ENCODE measurements around the gene RNU7-1.

DNA sequence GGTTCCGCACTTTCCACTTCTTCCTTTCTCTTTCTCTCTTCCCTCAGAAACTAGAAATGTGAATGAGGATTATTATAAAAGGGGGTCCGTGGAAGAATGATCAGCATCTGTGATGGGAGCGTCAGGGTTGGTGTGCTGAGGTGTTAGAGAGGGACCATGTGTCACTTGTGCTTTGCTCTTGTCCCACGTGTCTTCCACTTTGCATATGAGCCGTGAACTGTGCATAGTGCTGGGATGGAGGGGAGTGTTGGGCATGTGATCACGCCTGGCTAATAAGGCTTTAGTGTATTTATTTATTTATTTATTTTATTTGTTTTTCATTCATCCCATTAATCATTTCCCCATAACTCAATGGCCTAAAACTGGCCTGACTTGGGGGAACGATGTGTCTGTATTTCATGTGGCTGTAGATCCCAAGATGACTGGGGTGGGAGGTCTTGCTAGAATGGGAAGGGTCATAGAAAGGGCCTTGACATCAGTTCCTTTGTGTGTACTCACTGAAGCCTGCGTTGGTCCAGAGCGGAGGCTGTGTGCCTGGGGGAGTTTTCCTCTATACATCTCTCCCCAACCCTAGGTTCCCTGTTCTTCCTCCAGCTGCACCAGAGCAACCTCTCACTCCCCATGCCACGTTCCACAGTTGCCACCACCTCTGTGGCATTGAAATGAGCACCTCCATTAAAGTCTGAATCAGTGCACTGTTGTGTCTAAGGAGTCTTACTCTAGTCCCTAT is 20.4 kb upstream of the RNU7-1 start:
- TF ChIP-seq, protein P1, sequence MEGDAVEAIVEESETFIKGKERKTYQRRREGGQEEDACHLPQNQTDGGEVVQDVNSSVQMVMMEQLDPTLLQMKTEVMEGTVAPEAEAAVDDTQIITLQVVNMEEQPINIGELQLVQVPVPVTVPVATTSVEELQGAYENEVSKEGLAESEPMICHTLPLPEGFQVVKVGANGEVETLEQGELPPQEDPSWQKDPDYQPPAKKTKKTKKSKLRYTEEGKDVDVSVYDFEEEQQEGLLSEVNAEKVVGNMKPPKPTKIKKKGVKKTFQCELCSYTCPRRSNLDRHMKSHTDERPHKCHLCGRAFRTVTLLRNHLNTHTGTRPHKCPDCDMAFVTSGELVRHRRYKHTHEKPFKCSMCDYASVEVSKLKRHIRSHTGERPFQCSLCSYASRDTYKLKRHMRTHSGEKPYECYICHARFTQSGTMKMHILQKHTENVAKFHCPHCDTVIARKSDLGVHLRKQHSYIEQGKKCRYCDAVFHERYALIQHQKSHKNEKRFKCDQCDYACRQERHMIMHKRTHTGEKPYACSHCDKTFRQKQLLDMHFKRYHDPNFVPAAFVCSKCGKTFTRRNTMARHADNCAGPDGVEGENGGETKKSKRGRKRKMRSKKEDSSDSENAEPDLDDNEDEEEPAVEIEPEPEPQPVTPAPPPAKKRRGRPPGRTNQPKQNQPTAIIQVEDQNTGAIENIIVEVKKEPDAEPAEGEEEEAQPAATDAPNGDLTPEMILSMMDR (IDR thresholded peaks at IDR 0.05), result no peak
- no peak for TF ChIP-seq EZH2 (IDR thresholded peaks at IDR 0.05; ENCODE audit: borderline replicate concordance, insufficient read depth, low read depth, low read length, poor library complexity, severe bottlenecking)

Data from B cell (primary cell).